NCI-H1048 (cell line): ENCODE results near the gene REG3A.

ENCODE experiments used
- DNase-seq: peaks from one replicate; lab custom pipeline; 2025; lab: John Stamatoyannopoulos, UW

The REG3A gene

GRCh38 chr2:79159653-79160052 lies at the start of gene REG3A:
TSS of gene REG3A (minus strand) at chr2:79159753. CDS start at chr2:79159405, 348 bp downstream.
- DNase-seq, result no peak

GRCh38 chr2:79200762-79201161 lies 41.2 kb upstream of the REG3A start:
- no peak for DNase-seq

GRCh38 chr2:79191816-79192215 lies 32.3 kb upstream of the REG3A start:
- DNase-seq, result no peak

GRCh38 chr2:79191081-79191480 lies 31.5 kb upstream of the REG3A start:
- no peak for DNase-seq

- no peak for DNase-seq
These were observed 29.9 kb upstream of the REG3A start for GRCh38 chr2:79189465-79189864.

GRCh38 chr2:79181617-79182016 lies 22.1 kb upstream of the REG3A start:
- DNase-seq, result no peak

GRCh38 chr2:79180092-79180491 lies 20.5 kb upstream of the REG3A start:
- DNase-seq, result no peak

GRCh38 chr2:79179036-79179435 lies 19.5 kb upstream of the REG3A start:
- DNase-seq, result no peak

- DNase-seq, result no peak
These were observed 18.6 kb upstream of the REG3A start for GRCh38 chr2:79178076-79178674.

GRCh38 chr2:79171348-79171958 lies 11.9 kb upstream of the REG3A start:
- DNase-seq, result no peak

- no peak for DNase-seq
These were observed 3.2 kb upstream of the REG3A start for GRCh38 chr2:79162801-79163200.

- DNase-seq, result no peak
These were observed 2.6 kb upstream of the REG3A start for GRCh38 chr2:79162132-79162531.

GRCh38 chr2:79159030-79159429 lies 523 bp downstream of the REG3A start:
- DNase-seq, result no peak

- DNase-seq, result no peak
These were observed 3.6 kb downstream of the REG3A start for GRCh38 chr2:79155826-79156476.

- no peak for DNase-seq
These were observed 20.1 kb downstream of the REG3A start for GRCh38 chr2:79139423-79139822.

- DNase-seq, result no peak
These were observed 21.2 kb downstream of the REG3A start for GRCh38 chr2:79138385-79138784.

GRCh38 chr2:79131687-79132086 lies 27.9 kb downstream of the REG3A start:
- DNase-seq, result no peak

- no peak for DNase-seq
These were observed 29.7 kb downstream of the REG3A start for GRCh38 chr2:79129804-79130203.

GRCh38 chr2:79129260-79129659 lies 30.3 kb downstream of the REG3A start:
- no peak for DNase-seq

GRCh38 chr2:79128406-79128805 lies 31.1 kb downstream of the REG3A start:
- DNase-seq, result no peak

GRCh38 chr2:79125721-79125985 lies 33.9 kb downstream of the REG3A start:
- DNase-seq, result no peak

- no peak for DNase-seq
These were observed 34.4 kb downstream of the REG3A start for GRCh38 chr2:79124907-79125720.

GRCh38 chr2:79122676-79123075 lies 36.9 kb downstream of the REG3A start:
- DNase-seq, result no peak
